ENCODE results near the gene GPRC5C.

Gene GPRC5C

DNA sequence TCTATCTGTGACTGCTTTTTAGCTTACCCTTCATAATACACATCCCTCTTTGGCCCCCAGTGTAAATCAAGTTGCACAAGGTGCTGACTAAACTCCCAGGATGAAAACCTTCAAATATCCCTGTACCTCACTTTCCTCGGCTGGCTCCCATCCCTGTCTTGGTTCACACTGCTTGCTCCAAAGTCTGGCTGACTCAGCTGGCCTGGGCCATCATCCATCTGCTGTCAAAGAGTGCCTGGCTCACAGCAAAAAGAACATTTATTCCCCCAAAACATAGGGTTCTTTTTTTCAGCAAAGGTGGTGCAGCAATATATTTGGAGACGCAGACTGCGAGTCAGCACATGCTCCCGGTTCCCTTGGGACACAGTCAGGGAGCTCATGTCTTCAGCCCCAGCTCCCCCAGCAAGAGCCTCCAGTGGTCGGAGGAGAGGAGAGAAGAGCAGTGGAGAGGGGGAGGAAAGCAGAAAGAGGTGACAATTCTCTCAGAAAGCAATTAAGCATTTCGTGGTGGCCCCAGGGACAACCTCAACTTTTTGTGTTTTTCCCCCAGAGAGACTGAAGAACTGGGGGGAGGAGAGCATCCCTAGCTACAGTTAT, 38.4 kb upstream of the GPRC5C start:
- no peak for DNase-seq (ENCODE audit: low read depth in 1 of 2, low spot score in 1 of 2)
- Histone ChIP-seq H3K27me3 (ENCODE audit: insufficient read depth, poor library complexity, severe bottlenecking) (no peaks in the 10 kb centered on the region), H3K27ac (replicated peaks) (no peak overlapping the region), H3K4me3 (replicated peaks; ENCODE audit: insufficient read depth, low read length) (no peak overlapping the region)
- TF ChIP-seq GABPA (IDR thresholded peaks at IDR 0.05; ENCODE audit: low read depth), result no peak
- no peak for TF ChIP-seq REST (IDR thresholded peaks at IDR 0.05; ENCODE audit: insufficient replicate concordance, low read depth)
- no peak for TF ChIP-seq CTCF (IDR thresholded peaks at IDR 0.05; ENCODE audit: insufficient read depth, low read length)
- TF ChIP-seq SPI1 (IDR thresholded peaks at IDR 0.05; ENCODE audit: borderline replicate concordance, low read depth), result peak; percentile 25; the same call in 1 of the 2 replicates

DNA sequence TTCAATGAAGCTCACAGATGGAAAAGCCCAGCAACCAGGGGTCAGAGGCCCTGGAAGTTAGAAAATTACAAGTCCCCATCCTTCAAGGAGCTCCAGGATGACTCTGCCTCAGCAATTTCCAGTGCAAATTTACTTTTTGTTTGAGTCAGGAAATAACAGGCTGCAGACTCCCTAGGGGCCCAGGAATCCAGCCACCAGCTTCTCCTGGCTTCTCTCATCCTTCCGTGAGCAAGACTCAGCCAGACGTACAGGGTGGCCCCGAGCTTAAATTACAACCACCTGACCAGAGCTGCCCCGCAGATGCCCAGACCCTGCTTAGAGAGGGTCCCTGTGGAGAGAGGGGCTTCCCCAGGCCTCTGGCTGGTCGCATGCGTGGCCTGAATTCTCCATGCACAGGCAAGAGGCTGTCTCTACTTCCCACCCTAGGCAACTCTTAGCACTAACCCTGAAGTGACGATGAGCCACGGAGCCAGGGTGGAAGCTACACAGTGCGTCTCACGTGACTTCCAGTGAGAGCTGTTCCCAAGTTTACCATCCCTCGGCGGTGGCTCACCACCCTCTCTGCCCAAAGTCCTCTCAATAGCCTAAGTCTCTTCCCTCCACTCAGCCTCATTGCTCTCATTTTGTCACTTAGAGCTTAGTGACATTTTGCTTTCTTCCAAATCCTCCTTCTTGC, 37.5 kb upstream of the GPRC5C start:
- Histone ChIP-seq H3K27me3 (ENCODE audit: insufficient read depth, poor library complexity, severe bottlenecking) (no peaks in the 10 kb centered on the region), H3K27ac (replicated peaks) (no peak overlapping the region), H3K4me3 (replicated peaks; ENCODE audit: insufficient read depth, low read length) (no peak overlapping the region)
- TF ChIP-seq GABPA (IDR thresholded peaks at IDR 0.05; ENCODE audit: low read depth) (no peak), REST (IDR thresholded peaks at IDR 0.05; ENCODE audit: insufficient replicate concordance, low read depth) (no peak), SPI1 (IDR thresholded peaks at IDR 0.05; ENCODE audit: borderline replicate concordance, low read depth) (no peak), CTCF (IDR thresholded peaks at IDR 0.05; ENCODE audit: insufficient read depth, low read length) (no peak), POLR2AphosphoS5 (IDR thresholded peaks at IDR 0.05; ENCODE audit: low read depth) (no peak)
- no peak for DNase-seq (ENCODE audit: low read depth in 1 of 2, low spot score in 1 of 2)

DNA sequence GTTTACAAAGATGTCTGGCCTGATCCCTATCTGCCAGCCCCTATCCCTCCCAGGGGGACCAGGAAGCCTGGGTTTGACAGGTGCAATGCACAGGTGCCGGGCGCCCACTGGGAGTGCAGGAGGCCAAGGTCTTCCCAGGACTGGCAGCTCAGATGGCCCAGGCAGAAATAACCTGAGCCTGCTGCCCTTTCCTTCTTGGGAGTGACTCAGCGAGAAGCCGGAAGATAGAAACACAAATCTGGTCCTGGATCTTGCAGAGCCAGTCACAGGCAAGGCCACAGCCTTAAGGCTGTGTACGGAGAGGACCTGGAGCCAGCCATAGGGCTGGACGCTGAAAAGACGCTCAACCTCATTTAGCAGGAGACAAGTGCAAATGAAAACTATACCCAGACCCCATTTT, 36.9 kb upstream of the GPRC5C start:
- no peak for TF ChIP-seq REST (IDR thresholded peaks at IDR 0.05; ENCODE audit: insufficient replicate concordance, low read depth)
- no peak for TF ChIP-seq POLR2AphosphoS5 (IDR thresholded peaks at IDR 0.05; ENCODE audit: low read depth)
- TF ChIP-seq SPI1 (IDR thresholded peaks at IDR 0.05; ENCODE audit: borderline replicate concordance, low read depth), result no peak
- TF ChIP-seq GABPA (IDR thresholded peaks at IDR 0.05; ENCODE audit: low read depth), result no peak
- TF ChIP-seq CTCF (IDR thresholded peaks at IDR 0.05; ENCODE audit: insufficient read depth, low read length), result no peak
- DNase-seq (ENCODE audit: low read depth in 1 of 2, low spot score in 1 of 2), result no peak
- Histone ChIP-seq H3K4me3 (replicated peaks; ENCODE audit: insufficient read depth, low read length) (no peak overlapping the region), H3K27me3 (ENCODE audit: insufficient read depth, poor library complexity, severe bottlenecking) (no peaks in the 10 kb centered on the region), H3K27ac (replicated peaks) (no peak overlapping the region)
